Stimulated activated CD4-positive, alpha-beta T cell treated with anti-CD3 and anti-CD28 coated beads, Interleukin-15, amount 100 ng/mL, for 24 hours (primary cell): ENCODE measurements around the gene ADAMTS15.

Experiments used
- DNase-seq: peaks from one replicate; pipeline ENCODE4 v3.0.0-alpha.2; 2020

ADAMTS15 gene, protein sequence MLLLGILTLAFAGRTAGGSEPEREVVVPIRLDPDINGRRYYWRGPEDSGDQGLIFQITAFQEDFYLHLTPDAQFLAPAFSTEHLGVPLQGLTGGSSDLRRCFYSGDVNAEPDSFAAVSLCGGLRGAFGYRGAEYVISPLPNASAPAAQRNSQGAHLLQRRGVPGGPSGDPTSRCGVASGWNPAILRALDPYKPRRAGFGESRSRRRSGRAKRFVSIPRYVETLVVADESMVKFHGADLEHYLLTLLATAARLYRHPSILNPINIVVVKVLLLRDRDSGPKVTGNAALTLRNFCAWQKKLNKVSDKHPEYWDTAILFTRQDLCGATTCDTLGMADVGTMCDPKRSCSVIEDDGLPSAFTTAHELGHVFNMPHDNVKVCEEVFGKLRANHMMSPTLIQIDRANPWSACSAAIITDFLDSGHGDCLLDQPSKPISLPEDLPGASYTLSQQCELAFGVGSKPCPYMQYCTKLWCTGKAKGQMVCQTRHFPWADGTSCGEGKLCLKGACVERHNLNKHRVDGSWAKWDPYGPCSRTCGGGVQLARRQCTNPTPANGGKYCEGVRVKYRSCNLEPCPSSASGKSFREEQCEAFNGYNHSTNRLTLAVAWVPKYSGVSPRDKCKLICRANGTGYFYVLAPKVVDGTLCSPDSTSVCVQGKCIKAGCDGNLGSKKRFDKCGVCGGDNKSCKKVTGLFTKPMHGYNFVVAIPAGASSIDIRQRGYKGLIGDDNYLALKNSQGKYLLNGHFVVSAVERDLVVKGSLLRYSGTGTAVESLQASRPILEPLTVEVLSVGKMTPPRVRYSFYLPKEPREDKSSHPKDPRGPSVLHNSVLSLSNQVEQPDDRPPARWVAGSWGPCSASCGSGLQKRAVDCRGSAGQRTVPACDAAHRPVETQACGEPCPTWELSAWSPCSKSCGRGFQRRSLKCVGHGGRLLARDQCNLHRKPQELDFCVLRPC

DNA sequence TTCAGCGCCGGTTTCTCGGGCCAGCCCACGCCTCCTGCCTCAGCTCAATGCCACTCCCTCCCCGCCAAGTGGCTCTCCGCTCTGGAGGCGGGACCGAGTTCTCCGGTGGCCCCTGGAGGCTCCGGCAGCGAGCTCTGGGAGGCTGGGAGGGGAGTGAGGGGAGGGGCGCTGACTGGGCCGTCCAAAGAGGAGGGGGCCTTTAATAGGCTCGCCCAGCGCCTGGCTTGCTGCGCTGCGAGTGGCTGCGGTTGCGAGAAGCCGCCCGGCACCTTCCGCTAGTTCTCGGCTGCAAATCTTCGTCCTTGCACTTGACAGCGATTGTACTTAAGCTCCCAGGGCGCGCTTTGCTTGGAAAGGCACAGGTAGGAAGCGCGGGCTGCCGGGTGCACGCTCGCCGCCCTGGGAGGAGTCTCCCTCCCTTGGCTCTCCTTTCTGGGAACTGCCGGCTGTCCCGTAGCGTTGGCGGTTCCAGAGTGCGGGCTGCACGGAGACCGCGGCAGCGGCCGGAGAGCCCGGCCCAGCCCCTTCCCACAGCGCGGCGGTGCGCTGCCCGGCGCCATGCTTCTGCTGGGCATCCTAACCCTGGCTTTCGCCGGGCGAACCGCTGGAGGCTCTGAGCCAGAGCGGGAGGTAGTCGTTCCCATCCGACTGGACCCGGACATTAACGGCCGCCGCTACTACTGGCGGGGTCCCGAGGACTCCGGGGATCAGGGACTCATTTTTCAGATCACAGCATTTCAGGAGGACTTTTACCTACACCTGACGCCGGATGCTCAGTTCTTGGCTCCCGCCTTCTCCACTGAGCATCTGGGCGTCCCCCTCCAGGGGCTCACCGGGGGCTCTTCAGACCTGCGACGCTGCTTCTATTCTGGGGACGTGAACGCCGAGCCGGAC, at the start of gene ADAMTS15:
ADAMTS15 (plus strand) TSS at position 230 of the 894 bp plus-strand sequence; CDS start at position 559, 329 bp downstream.
- peak; percentile 66 for DNase-seq

DNA sequence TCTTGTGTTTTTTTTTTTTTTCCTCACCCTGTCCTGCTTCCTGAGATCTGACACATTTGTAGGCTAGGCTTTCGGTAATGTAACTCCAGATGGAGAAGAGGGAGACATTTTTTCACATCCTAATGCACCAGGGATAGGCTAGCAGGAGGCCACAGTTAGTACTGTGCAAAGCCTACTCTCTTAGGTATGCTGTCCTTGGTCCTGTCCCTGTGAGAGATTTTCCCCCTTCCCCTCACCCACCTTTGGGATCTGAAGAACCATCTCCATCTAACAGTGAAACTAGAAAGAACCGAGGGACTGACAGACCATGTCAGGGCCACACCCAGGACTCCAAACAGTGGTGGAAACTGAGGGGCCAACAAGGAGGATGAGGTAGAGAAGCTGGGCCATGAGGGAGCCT, 49.2 kb upstream of the ADAMTS15 start:
- DNase-seq: no peak

DNA sequence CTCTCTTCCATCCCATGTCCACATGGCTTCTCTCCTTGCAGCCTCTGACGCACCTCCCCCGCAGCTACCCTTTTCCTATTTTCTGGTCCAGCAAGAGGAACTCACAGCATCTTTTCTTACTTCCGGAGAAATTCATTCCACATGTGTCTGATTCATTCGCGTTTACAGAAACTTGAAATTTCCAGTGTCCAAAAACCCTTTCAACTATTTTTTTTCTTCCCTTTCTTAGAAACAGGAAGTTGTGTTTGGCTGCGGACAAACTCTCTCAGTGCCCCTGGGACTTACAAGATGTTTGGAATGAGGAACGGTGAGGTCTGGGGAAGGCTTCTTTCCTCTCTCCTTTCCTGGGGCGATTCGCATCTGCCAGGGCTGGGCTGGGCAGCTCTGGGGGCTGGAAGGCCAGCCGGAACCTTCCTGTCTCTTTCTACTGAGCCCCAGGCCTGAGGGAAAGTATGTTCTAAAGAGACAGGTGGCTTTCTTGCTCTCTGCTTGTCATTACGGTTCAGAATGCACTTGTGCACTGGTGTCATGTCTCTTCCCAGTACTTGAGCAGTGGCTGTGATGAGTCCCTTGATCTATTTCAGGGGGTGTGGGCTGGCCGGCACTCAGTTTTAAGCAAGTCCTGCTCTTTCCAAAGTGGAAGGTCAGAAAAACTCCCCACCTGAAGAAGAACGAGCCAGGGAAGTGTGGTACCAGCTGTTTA, 47.5 kb upstream of the ADAMTS15 start:
- no peak for DNase-seq

DNA sequence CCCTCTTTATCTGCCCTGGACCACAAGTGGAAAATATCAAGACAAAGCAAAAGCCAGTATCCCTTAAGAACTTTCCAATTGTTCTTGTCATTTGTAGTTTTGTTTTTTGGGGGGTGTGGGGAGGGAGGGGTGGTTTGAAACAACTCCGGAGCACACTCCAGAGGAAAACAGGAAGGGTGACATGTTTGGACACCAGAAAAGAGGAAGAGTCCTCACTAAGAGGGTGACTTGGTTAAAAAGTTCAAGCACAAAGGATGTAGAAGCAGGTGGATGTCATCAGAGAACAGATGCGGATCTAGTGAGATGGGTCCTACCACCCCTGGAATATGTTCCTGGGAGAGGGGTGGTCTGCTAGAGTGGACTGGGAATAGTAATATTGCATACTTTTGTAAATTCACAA, 45.9 kb upstream of the ADAMTS15 start:
- no peak for DNase-seq

DNA sequence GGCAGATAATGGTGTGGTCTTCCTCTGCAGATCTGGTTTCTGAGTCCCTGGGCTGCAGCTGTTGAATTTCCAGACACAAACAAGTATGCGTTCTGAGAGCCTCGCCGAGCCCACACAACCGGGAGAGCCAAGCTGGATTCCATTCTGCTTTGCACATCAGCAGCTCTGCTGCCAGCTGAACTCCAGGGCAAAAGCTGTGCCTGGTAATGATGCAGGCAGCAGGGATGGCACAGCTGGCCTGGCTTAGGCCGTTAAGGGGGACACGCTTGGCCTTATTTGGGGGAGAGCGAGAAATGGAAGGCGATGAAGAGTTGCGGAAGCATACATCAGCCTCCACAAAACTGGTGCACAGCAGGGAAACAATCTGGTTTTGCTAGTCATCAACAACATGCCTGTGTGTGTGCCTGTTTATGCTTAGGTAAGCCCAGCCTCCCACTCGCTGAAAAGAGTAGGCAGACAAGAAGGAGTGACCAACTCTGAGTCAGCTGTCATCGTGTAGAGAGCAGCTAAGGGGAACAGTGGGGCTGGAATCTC, 45.1 kb upstream of the ADAMTS15 start:
- no peak for DNase-seq

DNA sequence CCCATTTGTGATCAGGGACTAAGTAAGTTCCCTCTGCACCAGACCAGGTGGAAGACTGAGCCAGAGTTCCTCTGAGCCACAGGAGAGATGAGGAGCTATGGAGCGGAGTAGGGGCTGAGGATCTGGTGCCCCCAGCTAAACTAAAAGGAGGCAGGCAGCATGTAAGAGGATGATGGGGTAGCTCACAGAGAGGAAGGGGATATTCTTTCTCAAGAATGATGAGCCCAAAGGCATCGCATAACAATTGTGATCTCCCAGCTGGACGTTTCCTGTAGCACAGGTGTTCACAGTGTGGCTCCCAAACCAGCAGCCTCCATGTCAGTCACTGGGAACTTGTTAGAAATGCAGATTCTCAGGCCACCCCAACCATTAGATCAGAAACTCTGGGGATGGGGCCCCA, 44.5 kb upstream of the ADAMTS15 start:
- DNase-seq: no peak

DNA sequence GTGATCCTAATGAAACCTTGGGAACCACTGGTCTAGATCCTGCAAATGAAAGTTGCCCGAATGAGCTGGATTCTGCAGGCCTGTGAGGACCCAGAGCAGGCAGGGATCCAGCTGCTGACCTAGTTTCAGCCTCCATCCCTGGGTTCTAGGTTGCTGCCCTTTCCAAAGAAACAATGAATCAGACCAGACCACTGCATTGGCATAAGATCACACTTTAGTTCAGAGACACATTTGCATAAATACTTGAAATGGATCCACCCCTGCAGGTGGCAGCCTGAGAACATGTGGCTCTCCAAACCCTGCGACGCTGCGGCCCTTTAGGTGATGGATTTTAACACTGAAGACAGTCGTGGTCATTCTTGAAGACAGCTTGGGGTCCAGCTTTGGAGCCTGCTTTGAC, 43.7 kb upstream of the ADAMTS15 start:
- DNase-seq: no peak

DNA sequence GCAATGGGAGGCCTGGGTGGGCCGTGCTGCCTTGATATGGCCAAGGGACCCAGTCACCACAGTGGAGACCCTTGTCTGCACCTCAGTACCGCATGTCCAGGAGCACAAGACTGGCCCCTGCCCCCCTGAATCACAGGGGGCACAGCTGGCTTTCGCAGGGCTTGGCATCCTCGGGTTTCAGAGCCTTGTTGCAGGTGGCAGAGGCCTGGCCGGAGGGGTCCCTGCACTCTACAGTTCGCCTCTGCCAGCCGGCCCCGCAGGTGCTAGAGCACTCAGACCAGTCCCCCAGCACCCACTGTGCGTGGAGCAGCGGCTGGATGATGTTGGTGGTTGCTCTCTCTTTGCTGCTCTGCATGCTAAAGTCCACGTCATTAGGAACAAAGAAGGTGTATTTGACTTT, 43.0 kb upstream of the ADAMTS15 start:
- no peak for DNase-seq

DNA sequence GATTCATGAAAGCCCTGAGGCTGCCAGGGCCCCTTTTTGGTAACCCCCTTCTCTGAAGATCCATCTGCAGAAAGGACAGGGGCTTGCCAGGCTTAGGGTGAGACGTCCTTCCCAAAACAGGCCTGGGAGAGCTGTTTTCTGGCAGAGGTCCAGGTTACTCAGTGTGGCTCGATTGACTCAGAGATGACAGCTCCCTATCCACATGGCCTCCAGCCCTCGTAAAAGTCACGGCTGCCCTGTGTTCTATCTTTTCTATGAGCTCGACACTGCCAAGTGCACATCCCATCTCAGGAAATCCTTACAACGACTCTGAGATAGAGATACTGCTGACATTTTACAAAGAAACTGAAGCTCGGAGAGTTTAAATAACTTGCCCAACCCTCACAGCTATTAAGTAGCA, 40.5 kb upstream of the ADAMTS15 start:
- no peak for DNase-seq

DNA sequence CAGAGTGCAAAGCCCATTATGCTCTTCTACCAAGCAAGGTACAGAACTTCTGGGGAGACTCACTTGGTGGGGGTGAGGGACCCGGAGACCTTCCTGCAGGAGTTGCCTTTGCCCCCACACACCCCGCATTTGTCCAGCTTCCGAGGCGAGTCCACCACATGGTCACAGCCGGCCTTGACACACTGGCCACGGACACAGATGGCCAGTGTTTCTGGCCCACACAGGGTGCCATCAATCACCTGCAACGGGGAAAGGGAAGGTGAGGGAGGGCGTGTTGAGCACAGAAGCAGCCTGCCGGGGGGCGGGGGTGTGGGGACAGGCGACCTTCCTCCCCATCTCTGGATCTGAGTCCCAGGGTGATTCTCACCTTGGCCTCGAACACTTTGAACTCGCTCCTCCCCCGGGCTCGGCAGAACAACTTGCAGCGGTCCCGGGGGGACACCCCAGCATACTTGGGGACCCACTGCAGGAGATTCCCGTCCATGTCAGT, 40.0 kb upstream of the ADAMTS15 start:
- no peak for DNase-seq

DNA sequence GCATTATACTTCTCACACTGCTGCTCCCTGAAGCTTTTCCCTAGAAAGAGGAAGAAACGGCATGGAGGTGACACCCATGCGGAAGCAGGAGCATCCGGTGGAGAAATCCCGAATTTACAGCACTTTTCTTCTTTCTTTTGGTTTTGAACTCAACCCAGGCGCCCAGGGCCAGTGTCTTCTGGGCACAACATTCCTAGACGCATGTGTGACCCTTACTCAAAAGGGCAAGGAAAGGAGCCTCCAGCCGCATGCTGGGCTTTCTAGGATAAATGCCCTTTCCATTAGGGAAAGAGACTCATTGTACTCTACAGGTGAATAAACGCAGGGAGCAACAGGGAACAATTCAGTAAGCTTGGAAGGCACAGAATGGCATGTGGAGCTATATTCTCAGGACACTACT, 39.5 kb upstream of the ADAMTS15 start:
- DNase-seq: no peak

DNA sequence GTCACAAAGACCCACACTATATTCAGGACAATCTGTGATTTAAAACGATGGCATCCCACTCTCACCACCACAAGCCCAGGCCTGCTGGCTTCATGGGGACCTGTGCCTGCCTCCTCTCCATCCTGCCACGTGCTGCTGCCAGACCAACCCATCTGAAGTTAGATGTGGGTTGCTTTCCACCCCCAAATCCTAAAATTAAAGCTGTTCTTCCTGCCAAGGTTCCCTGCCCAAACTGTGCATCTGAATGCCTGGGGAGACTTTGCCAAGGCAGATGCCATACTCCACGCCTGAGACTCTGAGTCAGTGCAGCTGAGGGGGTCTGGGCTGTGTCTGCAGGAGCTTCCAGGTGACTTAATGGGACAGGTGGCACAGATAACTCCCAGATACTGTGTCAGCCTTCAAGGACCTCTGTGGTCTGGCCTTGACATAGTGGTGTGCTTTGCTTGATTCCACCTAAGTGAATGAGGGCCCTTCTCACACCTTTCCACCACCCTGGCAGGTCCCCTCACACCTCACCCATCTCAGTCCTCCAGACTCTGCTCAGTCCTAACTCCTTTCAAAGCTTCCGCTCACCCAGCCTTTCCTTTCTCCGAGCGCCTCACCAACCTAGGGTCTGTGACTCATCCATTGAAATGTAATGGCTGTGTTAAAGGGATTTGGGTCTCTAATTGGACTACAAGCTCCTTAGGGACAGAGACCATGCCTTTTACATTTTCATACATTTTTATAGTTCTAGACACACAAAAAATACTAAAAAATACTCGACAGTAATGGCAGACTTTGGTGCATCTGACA, 38.7 kb upstream of the ADAMTS15 start:
- DNase-seq: no peak

DNA sequence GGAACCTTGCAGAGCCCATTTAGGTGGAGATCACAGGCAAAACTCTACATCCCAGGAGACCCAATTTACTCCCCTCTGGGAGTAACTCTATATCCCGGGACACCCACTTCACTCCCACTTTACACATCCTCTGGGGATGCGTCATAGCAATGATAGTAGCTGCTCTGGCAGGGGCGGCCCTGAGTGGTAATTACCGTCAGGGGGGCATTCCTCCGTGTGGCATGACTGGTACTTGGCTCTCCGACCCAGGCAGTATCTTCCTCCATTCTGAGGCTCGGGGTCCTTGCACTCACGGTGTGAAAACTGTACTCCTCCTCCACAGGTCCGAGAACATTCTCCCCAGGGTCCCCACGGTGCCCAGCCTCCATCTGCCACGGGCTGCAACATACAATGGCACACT, 37.2 kb upstream of the ADAMTS15 start:
- no peak for DNase-seq

DNA sequence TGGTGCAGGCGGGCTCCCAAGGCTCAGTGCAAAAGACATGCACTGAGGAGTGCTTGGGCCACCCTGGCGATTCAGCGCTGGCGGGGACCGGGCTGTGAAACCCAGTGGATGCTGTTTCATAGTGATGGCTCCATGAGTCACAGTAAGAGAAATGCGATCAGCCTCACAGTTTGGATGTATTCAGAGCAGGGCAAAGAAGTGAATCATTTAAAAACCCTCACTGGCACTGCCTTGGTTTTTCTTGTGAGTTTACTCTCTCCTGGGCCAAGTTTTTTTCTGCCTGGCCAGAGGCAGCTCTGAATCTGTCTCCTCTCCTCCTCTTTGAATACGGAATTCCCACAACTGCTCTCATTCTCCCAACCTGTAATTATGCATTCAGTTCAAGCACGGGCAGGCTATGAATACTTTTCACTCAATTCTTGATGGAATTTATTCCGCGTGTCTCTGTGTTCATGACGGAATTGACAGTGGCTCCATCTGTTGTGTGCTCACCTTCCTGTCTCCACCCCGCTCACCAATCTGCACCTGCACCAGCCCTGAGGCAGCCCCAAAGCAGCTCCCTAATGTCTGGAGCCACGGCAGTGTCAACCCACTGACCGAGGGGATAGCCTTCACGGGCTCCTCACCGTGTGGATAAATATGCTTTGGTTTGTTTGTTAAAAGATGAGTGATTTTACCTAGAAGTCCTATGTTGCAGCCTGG, 34.9 kb upstream of the ADAMTS15 start:
- no peak for DNase-seq

DNA sequence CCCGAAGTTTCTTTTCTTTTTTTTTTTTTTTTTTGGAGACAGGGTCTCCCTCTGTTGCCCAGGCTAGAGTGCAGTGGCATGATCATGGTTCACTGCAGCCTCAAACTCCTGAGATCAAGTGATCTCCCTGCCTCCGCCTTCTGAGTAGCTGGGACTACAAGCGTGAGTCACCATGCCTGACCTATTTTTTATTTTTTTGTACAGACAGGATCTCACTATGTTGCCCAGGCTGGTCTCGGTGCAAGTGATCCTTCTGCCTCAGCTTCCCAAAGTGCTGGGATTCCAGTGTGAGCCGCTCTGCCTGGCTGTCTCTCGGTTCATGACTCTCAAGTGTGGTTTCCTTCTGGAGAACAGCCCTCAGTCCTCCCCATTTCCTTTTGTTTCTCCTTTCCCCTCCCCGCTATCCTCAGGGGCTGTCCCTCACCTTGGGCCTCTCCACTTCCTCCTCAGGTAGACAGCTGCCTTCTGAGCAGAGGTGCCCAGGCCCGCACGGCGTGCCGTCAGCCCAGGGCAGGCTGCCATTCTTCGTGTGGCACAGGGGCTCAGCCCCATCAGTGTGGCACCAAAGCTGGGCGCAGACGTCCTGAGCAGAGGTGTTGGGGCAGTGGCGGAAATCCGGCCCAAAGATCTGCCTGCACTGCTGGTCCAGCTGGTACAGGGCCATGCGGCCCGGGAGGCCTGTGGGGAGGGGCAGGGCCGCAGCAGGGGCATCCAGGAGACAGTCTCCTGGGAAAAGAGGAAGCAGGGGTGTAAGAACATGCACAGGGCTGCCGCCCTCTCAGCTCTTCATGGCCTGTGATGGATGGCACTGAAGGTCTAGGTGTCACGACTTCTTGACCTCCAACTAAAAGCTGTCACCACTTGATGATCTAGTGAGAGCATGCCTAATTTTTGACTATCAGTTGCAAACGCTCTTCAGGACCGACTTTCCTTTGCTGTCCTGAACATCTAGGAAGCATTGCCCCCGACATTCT, 34.1 kb upstream of the ADAMTS15 start:
- no peak for DNase-seq

DNA sequence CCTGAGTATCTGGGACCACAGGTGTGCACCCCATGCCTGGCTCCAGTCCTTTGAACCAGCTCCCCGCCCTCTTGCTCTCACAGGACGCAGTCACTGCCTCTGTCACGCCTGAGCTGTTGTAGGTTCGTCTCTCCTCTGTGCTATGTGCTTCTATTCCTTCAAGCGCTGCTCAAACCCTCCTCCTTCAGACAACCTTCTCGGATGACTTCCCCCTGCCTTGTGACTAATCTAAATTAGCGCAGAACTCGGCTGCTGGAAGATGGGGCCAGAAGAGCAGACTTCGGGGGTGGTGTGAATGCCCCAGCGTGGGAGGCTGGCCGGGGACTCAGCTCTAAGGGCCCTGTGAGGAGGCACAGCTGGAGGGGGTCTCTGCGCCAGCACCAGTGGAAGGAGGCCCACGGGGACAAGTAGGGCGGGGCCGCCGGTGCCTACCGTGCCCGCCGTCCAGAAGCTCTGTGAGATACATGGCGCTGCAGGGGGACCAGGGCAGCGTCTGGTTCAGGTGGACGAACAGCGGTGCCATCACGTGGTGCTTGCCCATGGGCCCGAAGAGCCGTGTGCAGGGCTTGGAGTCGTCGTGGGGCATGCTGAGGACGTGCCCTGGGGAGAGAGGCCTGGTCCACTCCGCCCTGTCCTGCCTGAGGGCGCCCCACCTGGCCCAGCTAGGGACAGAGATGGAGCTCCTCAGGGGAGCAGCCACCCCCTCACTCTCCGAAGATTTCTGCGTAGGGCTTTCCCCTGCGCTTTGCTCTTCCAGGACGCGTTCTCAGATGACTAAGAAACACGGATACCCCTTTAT, 32.5 kb upstream of the ADAMTS15 start:
- DNase-seq: no peak

DNA sequence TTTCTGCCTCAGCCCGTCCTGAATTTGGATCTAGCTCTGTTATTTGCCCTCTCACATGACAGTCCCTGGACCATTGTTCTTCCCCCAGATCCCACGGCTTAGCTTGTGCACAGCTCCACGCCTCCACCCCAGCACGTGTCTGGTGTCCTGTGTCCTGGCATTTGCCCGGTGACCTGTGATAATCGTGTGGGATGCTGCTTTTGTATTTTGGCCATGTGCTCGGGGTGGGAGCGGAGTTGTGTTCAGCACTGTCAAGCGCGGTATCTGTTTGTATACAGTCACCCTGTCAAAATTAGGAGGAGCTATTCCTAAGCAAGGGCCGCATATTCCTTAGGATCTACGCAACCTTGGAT, 31.9 kb upstream of the ADAMTS15 start:
- no peak for DNase-seq

DNA sequence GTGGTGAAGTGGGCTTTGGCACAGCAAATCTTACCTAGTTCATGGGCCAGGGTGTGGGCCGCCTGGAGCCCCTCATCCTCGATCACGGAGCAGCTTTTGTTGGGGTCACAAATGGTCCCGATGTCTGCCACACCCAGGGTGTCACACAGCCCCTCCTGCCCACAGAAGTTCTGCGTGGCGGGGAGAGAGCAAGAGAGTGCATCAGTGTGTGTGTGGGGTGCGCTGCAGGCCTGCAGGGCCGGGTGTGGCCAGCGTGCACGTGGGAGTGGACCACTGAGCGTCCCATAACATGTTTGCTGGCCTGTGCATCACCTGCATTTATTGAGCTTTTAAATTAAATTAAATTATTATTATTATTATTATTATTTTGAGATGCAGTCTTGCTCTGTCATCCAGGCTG, 31.5 kb upstream of the ADAMTS15 start:
- DNase-seq: no peak
